ENCODE measurements around the gene SLC25A33. TPM values are rescaled to one million over a fixed set of nuclear protein-coding genes. Genes with fewer than 3 reads are reported as not detected.

Gene SLC25A33
- total RNA-seq, 1 donor from 2014 or later = 7.7 TPM

DNA sequence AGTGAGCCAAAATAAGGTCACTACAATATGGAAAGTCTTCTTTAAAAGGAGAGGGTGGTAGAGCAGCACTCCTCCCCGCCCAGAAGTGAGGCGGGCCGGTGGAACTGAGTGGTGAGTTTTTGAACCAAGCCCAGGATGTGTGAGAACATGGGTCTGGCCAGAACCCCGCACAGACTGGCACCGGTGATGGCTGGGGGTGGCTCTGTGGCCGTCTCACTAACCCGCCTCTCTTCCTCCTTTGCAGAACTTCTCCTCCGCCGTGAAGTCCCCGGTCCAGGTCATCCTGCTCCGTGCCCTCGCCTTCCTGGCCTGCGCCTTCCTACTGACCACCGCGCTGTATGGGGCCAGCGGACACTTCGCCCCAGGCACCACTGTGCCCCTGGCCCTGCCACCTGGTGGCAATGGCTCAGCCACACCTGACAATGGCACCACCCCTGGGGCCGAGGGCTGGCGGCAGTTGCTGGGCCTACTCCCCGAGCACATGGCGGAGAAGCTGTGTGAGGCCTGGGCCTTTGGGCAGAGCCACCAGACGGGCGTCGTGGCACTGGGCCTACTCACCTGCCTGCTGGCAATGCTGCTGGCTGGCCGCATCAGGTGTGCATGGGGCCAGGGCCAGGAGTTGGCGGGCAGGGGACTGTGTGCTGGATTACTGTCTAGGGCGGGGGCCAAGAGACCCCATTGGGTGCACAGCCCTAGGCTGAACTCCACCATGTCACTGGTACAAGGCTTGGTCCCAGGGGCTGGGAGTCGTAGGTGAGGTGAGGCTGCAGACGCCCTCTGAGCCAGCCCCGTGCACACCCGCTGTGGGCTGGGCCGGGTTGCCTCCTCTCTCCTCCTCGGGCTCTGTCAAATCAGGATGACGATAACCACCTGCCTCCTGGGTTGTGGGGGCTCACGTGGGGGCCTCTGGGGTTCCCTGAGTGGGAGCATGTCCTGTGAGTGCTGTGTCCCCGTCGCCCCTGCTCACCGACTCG, 61.9 kb downstream of the SLC25A33 start:
- peaks cover 4% of the 10 kb centered on the region for H3K36me3 Mint-ChIP-seq (ENCODE audit: insufficient read depth)
- no peak overlapping the region for H3K27ac Mint-ChIP-seq
- no peaks in the 10 kb centered on the region for H3K9me3 Mint-ChIP-seq (ENCODE audit: low read depth)
- H3K4me1 Mint-ChIP-seq (ENCODE audit: low read depth) = no peaks in the 10 kb centered on the region
- DNase-seq (ENCODE audit: low spot score, unreplicated experiment) = no peak
- H3K4me3 Mint-ChIP-seq (ENCODE audit: low read depth) = no peak overlapping the region
- TF ChIP-seq, protein P1, sequence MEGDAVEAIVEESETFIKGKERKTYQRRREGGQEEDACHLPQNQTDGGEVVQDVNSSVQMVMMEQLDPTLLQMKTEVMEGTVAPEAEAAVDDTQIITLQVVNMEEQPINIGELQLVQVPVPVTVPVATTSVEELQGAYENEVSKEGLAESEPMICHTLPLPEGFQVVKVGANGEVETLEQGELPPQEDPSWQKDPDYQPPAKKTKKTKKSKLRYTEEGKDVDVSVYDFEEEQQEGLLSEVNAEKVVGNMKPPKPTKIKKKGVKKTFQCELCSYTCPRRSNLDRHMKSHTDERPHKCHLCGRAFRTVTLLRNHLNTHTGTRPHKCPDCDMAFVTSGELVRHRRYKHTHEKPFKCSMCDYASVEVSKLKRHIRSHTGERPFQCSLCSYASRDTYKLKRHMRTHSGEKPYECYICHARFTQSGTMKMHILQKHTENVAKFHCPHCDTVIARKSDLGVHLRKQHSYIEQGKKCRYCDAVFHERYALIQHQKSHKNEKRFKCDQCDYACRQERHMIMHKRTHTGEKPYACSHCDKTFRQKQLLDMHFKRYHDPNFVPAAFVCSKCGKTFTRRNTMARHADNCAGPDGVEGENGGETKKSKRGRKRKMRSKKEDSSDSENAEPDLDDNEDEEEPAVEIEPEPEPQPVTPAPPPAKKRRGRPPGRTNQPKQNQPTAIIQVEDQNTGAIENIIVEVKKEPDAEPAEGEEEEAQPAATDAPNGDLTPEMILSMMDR (IDR thresholded peaks at IDR 0.05; ENCODE audit: unreplicated experiment) = no peak
- no peaks in the 10 kb centered on the region for H3K27me3 Mint-ChIP-seq

- DNase-seq (ENCODE audit: low spot score, unreplicated experiment) = no peak
Measured at GRCh38 chr1:9601942-9602793, 62.9 kb downstream of the SLC25A33 start.

DNA sequence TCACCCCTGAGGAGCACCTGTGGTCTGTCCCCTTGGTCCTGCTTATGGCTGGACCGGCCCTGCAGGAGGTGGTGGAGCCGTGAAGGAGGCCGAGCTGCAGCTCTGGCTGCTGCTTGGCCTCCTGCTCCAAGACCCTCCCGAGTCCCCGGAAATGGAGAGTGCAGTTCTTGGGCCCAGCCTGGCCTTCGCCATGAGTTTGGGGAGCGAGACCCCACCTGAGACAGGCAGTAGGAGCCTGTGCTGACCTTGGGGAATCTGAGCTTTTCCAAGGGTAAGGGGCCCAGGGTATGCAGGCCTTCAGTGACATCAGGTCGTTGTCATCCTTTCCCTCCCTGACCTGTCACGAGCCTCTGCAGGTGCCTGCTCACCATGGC, 63.5 kb downstream of the SLC25A33 start:
- H3K4me1 Mint-ChIP-seq (ENCODE audit: low read depth) = no peaks in the 10 kb centered on the region
- H3K9me3 Mint-ChIP-seq (ENCODE audit: low read depth) = no peaks in the 10 kb centered on the region
- no peak for DNase-seq (ENCODE audit: low spot score, unreplicated experiment)
- no peak overlapping the region for H3K27ac Mint-ChIP-seq
- no peaks in the 10 kb centered on the region for H3K27me3 Mint-ChIP-seq
- TF ChIP-seq, protein P1 (IDR thresholded peaks at IDR 0.05; ENCODE audit: unreplicated experiment) = no peak
- H3K36me3 Mint-ChIP-seq (ENCODE audit: insufficient read depth) = peaks cover 6% of the 10 kb centered on the region
- no peak overlapping the region for H3K4me3 Mint-ChIP-seq (ENCODE audit: low read depth)

More at GRCh38 chr1:9601942-9602793, 62.9 kb downstream of the SLC25A33 start:
- H3K36me3 Mint-ChIP-seq (ENCODE audit: insufficient read depth) = peaks cover 6% of the 10 kb centered on the region
- no peaks in the 10 kb centered on the region for H3K27me3 Mint-ChIP-seq
- TF ChIP-seq, protein P1 (IDR thresholded peaks at IDR 0.05; ENCODE audit: unreplicated experiment) = no peak
- no peaks in the 10 kb centered on the region for H3K9me3 Mint-ChIP-seq (ENCODE audit: low read depth)
- H3K4me1 Mint-ChIP-seq (ENCODE audit: low read depth) = no peaks in the 10 kb centered on the region
- no peak overlapping the region for H3K4me3 Mint-ChIP-seq (ENCODE audit: low read depth)
- no peak overlapping the region for H3K27ac Mint-ChIP-seq

DNA sequence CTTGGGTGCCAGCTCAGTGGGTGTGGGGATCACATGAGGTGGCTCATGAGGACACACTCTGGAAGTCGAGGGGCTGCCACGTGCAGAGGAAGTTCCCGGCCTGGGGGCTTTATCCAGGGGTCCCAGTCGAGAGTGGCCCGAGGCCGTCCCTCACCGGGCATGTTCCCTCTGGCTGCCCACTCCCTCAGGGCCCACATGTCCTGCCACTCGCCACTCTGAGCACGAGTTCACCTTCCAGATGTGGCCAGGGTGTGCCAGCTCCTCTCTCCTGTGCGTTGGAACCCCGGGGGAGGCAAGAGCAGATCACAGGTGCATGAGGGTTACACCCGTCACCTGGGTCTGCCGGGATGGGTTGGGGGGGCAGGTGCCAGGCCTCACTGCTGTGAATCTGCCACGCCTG, 64.0 kb downstream of the SLC25A33 start:
- no peaks in the 10 kb centered on the region for H3K27me3 Mint-ChIP-seq
- TF ChIP-seq, protein P1 (IDR thresholded peaks at IDR 0.05; ENCODE audit: unreplicated experiment) = no peak

More for the DNA sequence above, 64.0 kb downstream of the SLC25A33 start:
- Mint-ChIP-seq H3K4me1 (ENCODE audit: low read depth) (no peaks in the 10 kb centered on the region), H3K4me3 (ENCODE audit: low read depth) (no peak overlapping the region), H3K36me3 (ENCODE audit: insufficient read depth) (peaks cover 4% of the 10 kb centered on the region), H3K9me3 (ENCODE audit: low read depth) (no peaks in the 10 kb centered on the region), H3K27ac (no peak overlapping the region)
- DNase-seq (ENCODE audit: low spot score, unreplicated experiment) = no peak
